H9 (cell line): ENCODE results near the gene EPHB2. TPM values are rescaled to one million over a fixed set of nuclear protein-coding genes. Genes with fewer than 3 reads are reported as not detected.

Experiments
- DNase-seq: peaks from one replicate; pipeline ENCODE4 v3.0.0-alpha.2; 2017
- H2AFZ ChIP-seq: one replicate; pipeline ENCODE4 v1.6.1; 2013; ENCODE audit warnings: mild to moderate bottlenecking, low read length, control low read depth, moderate library complexity
- H2AK5ac ChIP-seq: 2 replicates; pipeline ENCODE4 v1.6.1; 2013; ENCODE audit warnings: low read length, control low read depth, mixed read lengths; ENCODE audit not compliant: insufficient read length
- H2BK120ac ChIP-seq: one replicate; pipeline ENCODE4 v1.6.1; 2013; ENCODE audit warnings: low read depth, mild to moderate bottlenecking, low read length, control low read depth, inconsistent platforms; ENCODE audit not compliant: poor library complexity, severe bottlenecking
- H2BK12ac ChIP-seq: 2 replicates; pipeline ENCODE4 v1.6.1; 2013; ENCODE audit warnings: low read length, control low read depth, mixed read lengths, low read depth; ENCODE audit not compliant: insufficient read length
- H2BK15ac ChIP-seq: 2 replicates; pipeline ENCODE4 v1.6.1; 2013; ENCODE audit warnings: low read depth, low read length, control low read depth
- H2BK20ac ChIP-seq: one replicate; pipeline ENCODE4 v1.6.1; 2013; ENCODE audit warnings: low read depth, mild to moderate bottlenecking, low read length, control low read depth, inconsistent platforms; ENCODE audit not compliant: poor library complexity, severe bottlenecking
- H2BK5ac ChIP-seq: 2 replicates; pipeline ENCODE4 v1.6.1; 2013; ENCODE audit warnings: low read length, control low read depth, mixed read lengths; ENCODE audit not compliant: insufficient read length
- H3K14ac ChIP-seq: 2 replicates; pipeline ENCODE4 v1.6.1; 2013; ENCODE audit warnings: low read length, control low read depth; ENCODE audit not compliant: insufficient read depth
- H3K18ac ChIP-seq: 2 replicates; pipeline ENCODE4 v1.6.1; 2013; ENCODE audit warnings: low read depth, mild to moderate bottlenecking, mixed read lengths, low read length, control low read depth; ENCODE audit not compliant: insufficient read length
- H3K23ac ChIP-seq: 2 replicates; pipeline ENCODE4 v1.6.1; 2013; ENCODE audit warnings: low read length, control low read depth, mixed read lengths, low read depth; ENCODE audit not compliant: insufficient read length
- H3K23me2 ChIP-seq: 2 replicates; pipeline ENCODE4 v1.6.1; 2013; ENCODE audit warnings: low read depth, mild to moderate bottlenecking, mixed read lengths, low read length, control low read depth; ENCODE audit not compliant: insufficient read length, poor library complexity, severe bottlenecking
- H3K27ac ChIP-seq: 2 replicates; pipeline ENCODE4 v1.5.1; 2013; ENCODE audit warnings: low read length, control low read depth, mixed read lengths, low read depth; ENCODE audit not compliant: insufficient read length
- H3K27me3 ChIP-seq: 2 replicates; pipeline ENCODE4 v1.6.1; 2013; ENCODE audit warnings: low read length, control low read depth, inconsistent platforms; ENCODE audit not compliant: insufficient read depth
- H3K4ac ChIP-seq: 2 replicates; pipeline ENCODE4 v1.6.1; 2013; ENCODE audit warnings: low read depth, mild to moderate bottlenecking, control low read depth, inconsistent platforms, low read length, moderate library complexity
- H3K4me1 ChIP-seq: 2 replicates; pipeline ENCODE4 v1.6.1; 2013; ENCODE audit warnings: low read length, control low read depth, inconsistent platforms; ENCODE audit not compliant: insufficient read depth
- H3K4me2 ChIP-seq: 2 replicates; pipeline ENCODE4 v1.6.1; 2013; ENCODE audit warnings: low read length, control low read depth, mixed read lengths; ENCODE audit not compliant: insufficient read length, insufficient read depth
- H3K56ac ChIP-seq: 2 replicates; pipeline ENCODE4 v1.6.1; 2013; ENCODE audit warnings: low read depth, mild to moderate bottlenecking, mixed read lengths, low read length, control low read depth; ENCODE audit not compliant: insufficient read length
- H3K79me1 ChIP-seq: 2 replicates; pipeline ENCODE4 v1.6.1; 2013; ENCODE audit warnings: low read depth, mild to moderate bottlenecking, moderate library complexity, low read length, control low read depth, inconsistent platforms; ENCODE audit not compliant: insufficient read depth, poor library complexity, severe bottlenecking
- H3K79me2 ChIP-seq: 2 replicates; pipeline ENCODE4 v1.6.1; 2013; ENCODE audit warnings: low read length, control low read depth, inconsistent platforms; ENCODE audit not compliant: insufficient read depth
- H3K9ac ChIP-seq: 2 replicates; pipeline ENCODE4 v1.6.1; 2013; ENCODE audit warnings: low read length, control low read depth, mixed read lengths; ENCODE audit not compliant: insufficient read length; ENCODE audit errors: extremely low read depth
- H3K9me3 ChIP-seq: one replicate; pipeline ENCODE4 v1.6.1; 2013; ENCODE audit warnings: low read depth, low read length, inconsistent platforms; ENCODE audit not compliant: control insufficient read depth
- H3T11ph ChIP-seq: one replicate; pipeline ENCODE4 v1.6.1; 2013; ENCODE audit warnings: mild to moderate bottlenecking, low read length, control low read depth, inconsistent platforms
- H4K20me1 ChIP-seq: one replicate; pipeline ENCODE4 v1.6.1; 2013; ENCODE audit not compliant: control insufficient read depth, insufficient read length, insufficient read depth
- H4K5ac ChIP-seq: 2 replicates; pipeline ENCODE4 v1.6.1; 2013; ENCODE audit warnings: low read depth, mild to moderate bottlenecking, mixed read lengths, low read length, control low read depth; ENCODE audit not compliant: insufficient read length
- H4K8ac ChIP-seq: replicated peaks from 2 replicates; pipeline ENCODE4 v1.6.1; 2013; ENCODE audit warnings: low read length, control low read depth, mixed read lengths, low read depth; ENCODE audit not compliant: insufficient read length
- H4K91ac ChIP-seq: 2 replicates; pipeline ENCODE4 v1.6.1; 2013; ENCODE audit warnings: low read depth, mild to moderate bottlenecking, moderate library complexity, mixed read lengths, low read length, control low read depth; ENCODE audit not compliant: insufficient read length
- H3K27ac Mint-ChIP-seq, 3 experiments: 2 replicates in 2 of 3; 3 replicates in 1 of 3; pipeline ENCODE4 v1.8.0; 2020 to 2021; ENCODE audit warnings: mixed read lengths in 3 of 3, mild to moderate bottlenecking in 1 of 3, moderate library complexity in 1 of 3
- H3K27me3 Mint-ChIP-seq: 2 replicates; pipeline ENCODE4 v1.8.0; 2021; ENCODE audit warnings: low read depth, mild to moderate bottlenecking, moderate library complexity, mixed read lengths
- H3K36me3 Mint-ChIP-seq, 3 experiments: 2 replicates in 2 of 3; 3 replicates in 1 of 3; pipeline ENCODE4 v1.8.0; 2020 to 2021; ENCODE audit warnings: low read depth in 3 of 3, mixed read lengths in 3 of 3; ENCODE audit not compliant: insufficient read depth in 1 of 3
- H3K4me1 Mint-ChIP-seq, 2 experiments: 2 replicates each; pipeline ENCODE4 v1.8.0; 2020; ENCODE audit warnings: mixed read lengths in 2 of 2
- H3K4me3 Mint-ChIP-seq, 2 experiments: 2 replicates in 1 of 2; 3 replicates in 1 of 2; pipeline ENCODE4 v1.8.0; 2020 to 2021; ENCODE audit warnings: mild to moderate bottlenecking in 2 of 2, mixed read lengths in 2 of 2, moderate library complexity in 1 of 2
- H3K9me3 Mint-ChIP-seq, 2 experiments: 2 replicates in 1 of 2; 3 replicates in 1 of 2; pipeline ENCODE4 v1.8.0; 2020; ENCODE audit warnings: mild to moderate bottlenecking in 2 of 2, mixed read lengths in 2 of 2, moderate library complexity in 1 of 2
- WGBS: extraction: QIAGEN DNeasy Blood & Tissue Kit; methylation state at CpG from one replicate; pipeline ENCODE4 v1.1.7; 2013; ENCODE audit warnings: missing lambda C conversion rate, low lambda C conversion rate, mixed read lengths; ENCODE audit not compliant: insufficient read length; ENCODE audit errors: extremely low coverage; 5-methylcytosine and 5-hydroxymethylcytosine counted together
- total RNA-seq: library from RNA; stranded (reverse); gene quantifications from 2 replicates; pipeline ENCODE4 v1.2.1, GENCODE V29; 2021
- TF ChIP-seq, protein P1 (sequence below): fragments of 200-600 bp; sonication (generic); conservative IDR thresholded peaks from 3 replicates; pipeline ENCODE4 v1.8.0; 2021; ENCODE audit warnings: antibody characterized with exemption, mild to moderate bottlenecking

EPHB2 gene
- total RNA-seq, 1 experiment from 2014 or later: 9.5 TPM

DNA sequence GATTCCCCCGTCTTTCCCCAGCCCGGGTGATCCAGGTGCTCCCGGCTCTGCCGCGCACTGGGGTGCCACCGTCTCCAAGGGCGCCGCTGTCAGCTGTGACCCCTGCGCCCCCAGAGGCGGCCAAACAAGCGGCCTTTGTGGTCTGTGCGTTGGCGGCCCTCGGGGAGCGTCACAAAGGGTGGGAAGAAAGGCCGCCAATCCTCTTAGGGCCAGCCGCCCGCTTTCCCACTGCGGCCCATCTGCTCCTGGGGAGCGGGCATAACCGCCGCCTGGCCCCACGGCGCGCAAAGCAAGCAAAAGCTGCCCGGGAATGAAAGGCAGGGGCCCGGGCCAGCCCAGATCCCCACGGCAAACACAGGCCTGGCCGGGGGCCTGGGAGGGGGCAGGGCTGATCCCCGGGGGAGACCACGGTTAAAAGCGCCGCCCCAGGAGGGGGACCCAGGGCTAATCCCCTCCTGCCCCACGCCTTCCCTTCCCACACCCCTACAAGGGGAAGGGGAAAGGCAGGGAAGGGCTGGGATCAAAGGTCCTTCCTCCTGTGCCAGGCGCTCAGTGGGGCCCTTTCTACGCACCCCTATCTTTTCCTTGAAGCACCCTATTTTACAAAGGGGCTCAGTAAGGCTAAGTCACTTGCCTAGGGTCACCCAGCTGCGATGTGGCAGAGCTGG is 33.6 kb upstream of the EPHB2 start:
- no peak overlapping the region for H3T11ph ChIP-seq
- Mint-ChIP-seq H3K9me3 (no peaks in the 10 kb centered on the region), H3K4me1 (peaks cover 0 to 13% of the 10 kb centered on the region in 2 experiments; a peak in 3 of 4 replicates), H3K4me3 (no peak overlapping the region), H3K36me3 (no peaks in the 10 kb centered on the region), H3K27ac (no peak overlapping the region), H3K27me3 (peaks cover 3% of the 10 kb centered on the region; the same call in 1 of the 2 replicates)
- H2BK120ac ChIP-seq: no peak overlapping the region
- no peaks in the 10 kb centered on the region for H3K27me3 ChIP-seq
- no peak overlapping the region for H3K56ac ChIP-seq
- no peak overlapping the region for H3K4me2 ChIP-seq
- no peak overlapping the region for H3K9ac ChIP-seq
- no peak for DNase-seq
- H2AK5ac ChIP-seq: no peak overlapping the region
- H3K23ac ChIP-seq: no peak overlapping the region
- TF ChIP-seq, protein P1, sequence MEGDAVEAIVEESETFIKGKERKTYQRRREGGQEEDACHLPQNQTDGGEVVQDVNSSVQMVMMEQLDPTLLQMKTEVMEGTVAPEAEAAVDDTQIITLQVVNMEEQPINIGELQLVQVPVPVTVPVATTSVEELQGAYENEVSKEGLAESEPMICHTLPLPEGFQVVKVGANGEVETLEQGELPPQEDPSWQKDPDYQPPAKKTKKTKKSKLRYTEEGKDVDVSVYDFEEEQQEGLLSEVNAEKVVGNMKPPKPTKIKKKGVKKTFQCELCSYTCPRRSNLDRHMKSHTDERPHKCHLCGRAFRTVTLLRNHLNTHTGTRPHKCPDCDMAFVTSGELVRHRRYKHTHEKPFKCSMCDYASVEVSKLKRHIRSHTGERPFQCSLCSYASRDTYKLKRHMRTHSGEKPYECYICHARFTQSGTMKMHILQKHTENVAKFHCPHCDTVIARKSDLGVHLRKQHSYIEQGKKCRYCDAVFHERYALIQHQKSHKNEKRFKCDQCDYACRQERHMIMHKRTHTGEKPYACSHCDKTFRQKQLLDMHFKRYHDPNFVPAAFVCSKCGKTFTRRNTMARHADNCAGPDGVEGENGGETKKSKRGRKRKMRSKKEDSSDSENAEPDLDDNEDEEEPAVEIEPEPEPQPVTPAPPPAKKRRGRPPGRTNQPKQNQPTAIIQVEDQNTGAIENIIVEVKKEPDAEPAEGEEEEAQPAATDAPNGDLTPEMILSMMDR: no peak
- H4K8ac ChIP-seq: no peak overlapping the region
- no peak overlapping the region for H3K18ac ChIP-seq
- H4K5ac ChIP-seq: no peak overlapping the region
- H3K4me1 ChIP-seq: peaks cover 7% of the 10 kb centered on the region; the same call in 1 of the 2 replicates
- no peaks in the 10 kb centered on the region for H3K9me3 ChIP-seq
- H3K14ac ChIP-seq: no peak overlapping the region
- no peak overlapping the region for H4K91ac ChIP-seq
- H2AFZ ChIP-seq: no peak overlapping the region
- no peak overlapping the region for H3K27ac ChIP-seq
- no peak overlapping the region for H3K4ac ChIP-seq
- no peaks in the 10 kb centered on the region for H4K20me1 ChIP-seq
- no peaks in the 10 kb centered on the region for H3K79me2 ChIP-seq
- no peak overlapping the region for H2BK20ac ChIP-seq
- no peaks in the 10 kb centered on the region for H3K23me2 ChIP-seq
- no peaks in the 10 kb centered on the region for H3K79me1 ChIP-seq
- H2BK15ac ChIP-seq: no peak overlapping the region
- H2BK5ac ChIP-seq: no peak overlapping the region
- no peak overlapping the region for H2BK12ac ChIP-seq
- no CpG with 5 or more reads among the region's 37 CpGs for WGBS
